ENCODE results near the gene PC.

DNA sequence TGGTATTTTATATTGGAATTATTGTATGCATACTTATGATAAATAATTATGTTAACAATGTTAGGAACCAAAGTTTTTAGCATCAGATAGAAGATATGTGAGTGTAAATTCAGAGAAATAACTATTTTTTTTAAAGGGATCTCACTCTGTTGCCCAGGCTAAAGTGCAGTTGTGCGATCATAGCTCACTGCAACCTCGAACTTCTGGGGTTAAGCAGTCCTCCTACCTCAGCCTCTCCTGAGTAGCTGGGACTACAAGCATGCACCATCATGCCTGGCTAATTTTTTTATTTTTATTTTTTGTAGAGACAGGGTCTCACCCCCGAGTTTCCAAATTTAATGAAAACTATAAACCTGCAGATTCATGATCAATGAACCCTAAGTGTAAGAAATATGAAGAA lies 148.6 kb downstream of the PC start:
- TF ChIP-seq YY1 (IDR thresholded peaks at IDR 0.05; ENCODE audit: insufficient read depth, insufficient read length) (no peak), ZNF274 (IDR thresholded peaks at IDR 0.05; ENCODE audit: low read depth, low read length) (no peak), SUZ12 (IDR thresholded peaks at IDR 0.05; ENCODE audit: extremely low read depth, insufficient read depth, insufficient read length) (no peak)
